ENCODE results near the gene SMAD3.

The SMAD3 gene

DNA sequence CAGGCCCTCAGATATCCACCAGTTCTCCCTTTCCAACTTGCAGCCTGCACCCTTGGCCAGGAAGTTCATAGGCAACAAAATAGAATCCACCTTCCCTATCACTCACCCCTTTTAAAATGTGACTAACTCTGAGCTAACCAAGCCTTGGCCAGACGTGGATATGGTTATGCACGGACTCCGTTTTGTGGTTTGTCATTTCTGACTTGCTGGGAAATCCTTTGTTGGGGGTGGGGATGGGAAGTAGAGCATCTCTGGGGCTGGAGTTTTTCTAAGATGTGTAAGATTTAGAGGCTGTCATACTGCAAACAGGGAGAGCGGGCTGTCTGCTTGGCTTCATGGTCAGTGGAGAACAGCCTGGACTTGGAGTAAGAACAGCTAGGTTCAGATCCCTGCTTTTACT is 62.6 kb downstream of the SMAD3 start:
- no peak for DNase-seq

DNA sequence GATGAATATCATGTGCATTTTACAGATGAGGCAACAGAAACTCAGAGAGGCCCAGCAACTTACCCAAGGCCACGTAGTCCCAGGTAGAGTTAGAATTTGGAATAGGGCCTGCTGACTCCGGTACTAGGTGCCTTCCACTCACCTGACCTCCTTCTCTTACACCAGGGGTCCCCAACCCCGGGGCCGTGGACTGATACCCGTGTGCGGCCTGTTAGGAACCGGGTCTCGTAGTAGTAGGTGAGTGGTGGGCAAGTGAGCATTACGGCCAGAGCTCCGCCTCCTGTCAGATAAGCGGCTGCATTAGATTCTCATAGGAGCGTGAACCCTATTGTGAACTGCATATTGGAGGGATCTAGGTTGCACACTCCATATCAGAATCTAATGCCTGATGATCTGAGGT is 64.8 kb downstream of the SMAD3 start:
- DNase-seq, result no peak

GRCh38 chr15:67130673-67131601 is 65.5 kb downstream of the SMAD3 start:
- no peak for DNase-seq

GRCh38 chr15:67132276-67132675 is 66.9 kb downstream of the SMAD3 start:
- no peak for DNase-seq

DNA sequence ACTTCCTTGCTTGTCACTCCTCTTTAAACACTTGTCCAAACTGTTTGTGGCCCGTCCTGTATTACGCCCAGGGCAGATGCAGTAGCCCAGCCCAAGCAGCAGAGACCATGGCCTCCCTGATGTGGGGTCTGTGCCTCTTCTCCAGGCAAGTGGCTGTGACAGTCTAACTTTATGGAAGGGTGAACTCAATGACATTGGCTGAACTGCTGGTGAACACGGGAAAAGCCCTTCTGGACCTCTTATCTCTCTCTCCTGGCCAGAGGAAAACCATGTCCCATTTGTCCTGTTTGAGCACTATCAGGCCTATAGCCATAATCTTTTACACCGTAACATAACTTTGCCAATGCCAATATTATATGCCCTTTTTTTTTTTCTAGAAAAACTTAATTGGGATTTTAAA is 67.6 kb downstream of the SMAD3 start:
- DNase-seq, result no peak

DNA sequence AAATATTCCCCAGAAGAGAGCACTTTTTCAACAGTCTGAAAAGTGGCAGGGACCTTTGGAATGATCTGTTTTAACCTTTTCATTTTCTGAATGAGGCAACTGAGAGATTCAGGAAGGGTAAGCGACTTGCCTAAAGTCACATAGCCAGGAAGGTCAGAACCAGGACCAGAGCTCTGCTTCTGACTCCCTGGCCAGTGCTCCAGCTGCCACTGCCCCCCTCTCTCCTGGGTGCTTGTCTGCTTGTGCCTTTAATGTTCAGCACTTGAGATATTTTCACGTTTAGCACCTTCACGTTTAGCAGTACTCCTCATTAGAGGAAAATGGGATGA is 68.3 kb downstream of the SMAD3 start:
- no peak for DNase-seq

DNA sequence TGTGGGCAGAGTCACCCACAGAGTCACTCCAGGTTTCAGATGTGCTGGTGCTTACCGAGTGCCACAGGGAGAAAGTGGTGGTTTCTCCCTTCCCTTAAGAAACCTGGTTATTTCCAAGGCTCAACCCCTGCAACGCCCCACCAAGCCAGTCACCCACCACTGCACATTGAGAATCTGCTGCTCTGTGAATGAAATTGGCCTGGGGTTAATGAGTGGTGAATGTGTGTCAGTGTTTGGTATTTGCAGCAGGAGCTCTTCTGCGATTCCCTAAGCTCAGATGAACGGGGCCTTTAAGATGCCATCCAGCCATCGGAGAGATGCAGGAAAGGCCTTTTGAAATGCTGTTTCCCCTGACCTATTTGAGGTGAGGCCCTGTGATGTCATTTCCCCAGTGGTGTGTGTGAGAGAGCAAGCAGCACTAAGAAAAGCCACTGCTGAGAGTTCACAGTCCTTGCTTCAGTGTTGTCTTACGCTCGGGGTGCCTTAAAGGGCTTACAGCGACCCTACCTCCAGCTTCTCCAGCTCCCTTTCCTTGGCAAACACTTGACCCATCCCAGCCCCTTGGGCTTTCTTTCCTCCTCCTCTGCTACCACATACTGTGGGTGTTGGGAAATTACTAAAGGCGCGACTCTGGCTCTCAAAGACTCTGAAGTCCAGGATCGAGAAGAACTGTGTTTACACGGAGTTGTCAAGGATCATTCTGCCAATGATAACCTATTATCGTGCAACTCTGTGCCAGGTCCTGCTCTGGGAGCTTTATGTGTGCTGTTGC is 68.9 kb downstream of the SMAD3 start:
- no peak for DNase-seq

GRCh38 chr15:67134871-67135492 is 69.6 kb downstream of the SMAD3 start:
- no peak for DNase-seq

DNA sequence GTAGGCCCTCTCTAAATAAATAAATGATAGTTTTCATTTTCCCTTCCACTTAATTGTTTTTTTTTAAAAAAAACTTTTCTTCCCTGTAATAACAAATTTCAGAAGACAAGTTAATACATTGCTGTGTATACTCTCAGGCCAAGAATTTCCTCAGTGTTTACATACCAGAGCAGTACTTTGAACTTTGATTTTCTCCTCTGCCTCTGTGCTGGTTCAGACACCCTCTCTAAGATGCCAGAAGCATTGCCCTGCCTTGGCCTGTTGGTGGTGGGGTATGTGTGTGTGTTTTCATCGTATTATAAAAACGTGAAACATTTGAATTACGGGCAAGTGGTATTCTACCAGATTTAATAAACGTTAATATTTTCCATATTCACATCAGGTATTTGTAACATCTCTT is 70.1 kb downstream of the SMAD3 start:
- no peak for DNase-seq

DNA sequence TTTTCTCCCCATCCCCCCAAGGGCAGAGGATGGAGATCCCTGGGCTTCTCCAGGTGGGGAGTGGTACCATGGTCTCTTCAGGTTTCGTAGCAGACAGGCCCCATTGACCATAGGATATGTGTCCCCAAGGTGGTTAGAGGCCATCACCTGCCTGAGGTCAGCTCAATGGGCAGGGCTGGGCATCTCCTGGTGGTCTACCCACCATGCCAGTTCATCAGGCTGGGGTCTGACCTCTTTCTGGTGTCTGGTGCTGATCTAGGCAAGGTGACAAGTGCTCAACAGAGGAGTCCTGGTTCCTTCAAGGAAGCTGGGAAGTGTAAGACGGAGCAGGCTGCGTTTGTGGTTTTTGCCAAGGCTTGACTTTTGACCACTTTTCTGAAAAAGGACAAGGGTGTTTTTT is 71.4 kb downstream of the SMAD3 start:
- no peak for DNase-seq

GRCh38 chr15:67137319-67137718 is 71.9 kb downstream of the SMAD3 start:
- DNase-seq, result no peak

GRCh38 chr15:67137951-67138848 is 72.8 kb downstream of the SMAD3 start:
- no peak for DNase-seq

DNA sequence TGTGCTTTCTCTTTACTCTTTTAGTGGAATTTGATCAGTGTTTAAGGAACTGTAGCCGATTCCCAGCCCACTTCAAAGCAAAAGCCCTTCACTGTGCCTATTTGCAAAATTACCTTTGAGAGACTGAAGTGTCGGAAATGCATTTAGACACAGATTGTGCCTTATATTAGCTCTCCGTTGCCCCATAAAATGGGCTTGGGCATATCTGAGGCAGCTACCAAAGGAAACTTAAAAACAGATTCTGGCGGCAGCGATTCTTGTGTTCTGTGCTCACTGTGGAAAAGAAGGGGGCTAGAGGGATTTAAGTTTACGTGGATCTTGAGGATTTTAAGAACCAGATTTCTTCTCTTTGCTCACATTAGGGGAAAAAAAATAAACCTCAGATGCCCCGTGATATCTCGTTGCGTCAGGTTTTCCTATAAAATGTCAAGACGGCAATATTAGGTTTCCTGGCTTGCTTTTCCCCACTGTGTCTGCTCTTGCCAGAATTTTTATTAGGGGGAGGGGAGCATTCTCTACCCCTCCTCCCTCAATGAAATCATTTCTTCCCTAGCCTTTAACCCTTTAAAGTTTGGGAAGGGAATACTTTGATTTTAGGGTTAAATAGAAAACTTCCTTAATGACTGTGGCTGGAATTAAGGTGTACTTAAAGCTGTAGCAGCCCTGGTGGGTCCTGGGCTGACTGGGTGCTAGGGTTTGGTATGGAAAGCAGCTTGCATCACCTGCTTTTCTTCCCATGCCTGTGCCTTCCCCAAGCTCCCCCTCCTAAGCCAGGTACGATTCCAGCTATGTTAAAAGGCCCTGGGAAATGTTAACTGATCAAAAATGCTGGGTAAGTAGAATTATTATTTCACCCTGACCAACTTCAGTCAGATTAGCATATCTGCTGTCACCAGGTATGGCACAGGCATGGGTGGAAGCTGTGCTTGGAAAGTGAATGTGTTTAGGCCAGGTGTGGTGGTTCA is 73.8 kb downstream of the SMAD3 start:
- no peak for DNase-seq

GRCh38 chr15:67140078-67140833 is 74.9 kb downstream of the SMAD3 start:
- no peak for DNase-seq

GRCh38 chr15:67142092-67142766 is 76.8 kb downstream of the SMAD3 start:
- DNase-seq, result no peak

GRCh38 chr15:67142767-67143100 is 77.3 kb downstream of the SMAD3 start:
- no peak for DNase-seq

- DNase-seq, result no peak
Observed at GRCh38 chr15:67143646-67144045, 78.2 kb downstream of the SMAD3 start.

- DNase-seq, result no peak
Observed at GRCh38 chr15:67144609-67145311, 79.4 kb downstream of the SMAD3 start.

- DNase-seq, result no peak
Observed at GRCh38 chr15:67145312-67145610, 79.9 kb downstream of the SMAD3 start.

- no peak for DNase-seq
Observed at GRCh38 chr15:67145710-67146109, 80.3 kb downstream of the SMAD3 start.

All from NCI-H510A (cell line).